Measurements from ENCODE around the gene ELAVL3.

DNA sequence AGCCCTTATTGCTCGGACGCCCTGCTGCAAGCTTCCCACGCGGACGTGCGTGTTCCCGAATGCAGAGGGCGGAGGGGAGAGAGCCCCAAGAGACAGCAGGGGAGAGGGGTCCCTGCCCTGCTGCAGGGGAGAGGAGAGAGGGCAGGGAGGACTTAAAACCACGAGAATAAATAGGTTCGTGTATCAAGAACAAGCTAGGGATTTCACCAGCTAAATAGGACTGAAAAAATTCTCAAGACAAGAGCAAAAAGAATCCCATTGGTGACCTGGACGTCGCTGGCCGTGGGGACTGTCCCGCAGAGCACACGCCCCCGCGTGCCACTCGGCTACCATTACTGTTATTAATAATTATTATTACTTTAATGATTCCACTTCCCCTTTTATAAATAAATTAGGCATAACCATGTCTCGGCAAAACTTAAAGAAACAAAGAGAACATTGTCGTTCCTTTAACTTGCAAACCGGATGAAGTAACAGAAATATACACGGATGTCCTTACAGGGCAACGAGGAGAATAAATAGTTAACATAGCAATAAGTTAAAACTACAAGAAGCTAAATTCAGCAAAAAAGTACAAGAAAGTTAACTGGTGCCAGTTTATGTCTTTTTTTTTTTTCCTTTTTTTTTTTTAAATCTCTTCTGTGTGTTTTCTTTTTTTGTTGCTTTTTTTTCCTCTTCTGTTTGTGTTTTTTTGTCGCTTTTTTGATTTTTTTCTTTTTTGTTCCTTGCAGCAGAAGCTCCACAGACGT, 28.8 kb downstream of the ELAVL3 start:
- TF ChIP-seq, protein P1, sequence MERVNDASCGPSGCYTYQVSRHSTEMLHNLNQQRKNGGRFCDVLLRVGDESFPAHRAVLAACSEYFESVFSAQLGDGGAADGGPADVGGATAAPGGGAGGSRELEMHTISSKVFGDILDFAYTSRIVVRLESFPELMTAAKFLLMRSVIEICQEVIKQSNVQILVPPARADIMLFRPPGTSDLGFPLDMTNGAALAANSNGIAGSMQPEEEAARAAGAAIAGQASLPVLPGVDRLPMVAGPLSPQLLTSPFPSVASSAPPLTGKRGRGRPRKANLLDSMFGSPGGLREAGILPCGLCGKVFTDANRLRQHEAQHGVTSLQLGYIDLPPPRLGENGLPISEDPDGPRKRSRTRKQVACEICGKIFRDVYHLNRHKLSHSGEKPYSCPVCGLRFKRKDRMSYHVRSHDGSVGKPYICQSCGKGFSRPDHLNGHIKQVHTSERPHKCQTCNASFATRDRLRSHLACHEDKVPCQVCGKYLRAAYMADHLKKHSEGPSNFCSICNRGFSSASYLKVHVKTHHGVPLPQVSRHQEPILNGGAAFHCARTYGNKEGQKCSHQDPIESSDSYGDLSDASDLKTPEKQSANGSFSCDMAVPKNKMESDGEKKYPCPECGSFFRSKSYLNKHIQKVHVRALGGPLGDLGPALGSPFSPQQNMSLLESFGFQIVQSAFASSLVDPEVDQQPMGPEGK (CRISPR knock-in tag; IDR thresholded peaks at IDR 0.05; ENCODE audit: borderline replicate concordance) = no peak
- TF ChIP-seq SNAI2 (CRISPR knock-in tag; IDR thresholded peaks at IDR 0.05) (no peak), PPARA (CRISPR knock-in tag; IDR thresholded peaks at IDR 0.05; ENCODE audit: borderline replicate concordance) (no peak), TCF4 (CRISPR knock-in tag; IDR thresholded peaks at IDR 0.05; ENCODE audit: borderline replicate concordance) (no peak), ESRRG (CRISPR knock-in tag; IDR thresholded peaks at IDR 0.05) (no peak), CSDC2 (CRISPR knock-in tag; IDR thresholded peaks at IDR 0.05) (no peak), ZNF565 (CRISPR knock-in tag; conservative IDR thresholded peaks at IDR 0.05; ENCODE audit: low read depth) (no peak), TOX (CRISPR knock-in tag; IDR thresholded peaks at IDR 0.05; ENCODE audit: borderline replicate concordance) (no peak), ZFP30 (CRISPR knock-in tag; IDR thresholded peaks at IDR 0.05) (no peak), RARB (CRISPR knock-in tag; IDR thresholded peaks at IDR 0.05) (no peak), GLIS3 (CRISPR knock-in tag; IDR thresholded peaks at IDR 0.05) (no peak), ZC3H10 (CRISPR knock-in tag; IDR thresholded peaks at IDR 0.05) (no peak)
- TF ChIP-seq, protein P2, sequence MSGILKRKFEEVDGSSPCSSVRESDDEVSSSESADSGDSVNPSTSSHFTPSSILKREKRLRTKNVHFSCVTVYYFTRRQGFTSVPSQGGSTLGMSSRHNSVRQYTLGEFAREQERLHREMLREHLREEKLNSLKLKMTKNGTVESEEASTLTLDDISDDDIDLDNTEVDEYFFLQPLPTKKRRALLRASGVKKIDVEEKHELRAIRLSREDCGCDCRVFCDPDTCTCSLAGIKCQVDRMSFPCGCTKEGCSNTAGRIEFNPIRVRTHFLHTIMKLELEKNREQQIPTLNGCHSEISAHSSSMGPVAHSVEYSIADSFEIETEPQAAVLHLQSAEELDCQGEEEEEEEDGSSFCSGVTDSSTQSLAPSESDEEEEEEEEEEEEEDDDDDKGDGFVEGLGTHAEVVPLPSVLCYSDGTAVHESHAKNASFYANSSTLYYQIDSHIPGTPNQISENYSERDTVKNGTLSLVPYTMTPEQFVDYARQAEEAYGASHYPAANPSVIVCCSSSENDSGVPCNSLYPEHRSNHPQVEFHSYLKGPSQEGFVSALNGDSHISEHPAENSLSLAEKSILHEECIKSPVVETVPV (CRISPR knock-in tag; IDR thresholded peaks at IDR 0.05) = no peak
